CD4-positive, alpha-beta T cell treated with Interleukin-15 for 4 hours (primary cell): ENCODE results near the gene CCNK.

Source experiments
- DNase-seq: peaks from one replicate; pipeline ENCODE4 v3.0.0-alpha.2; 2020; ENCODE audit warnings: low spot score

CCNK gene

DNA sequence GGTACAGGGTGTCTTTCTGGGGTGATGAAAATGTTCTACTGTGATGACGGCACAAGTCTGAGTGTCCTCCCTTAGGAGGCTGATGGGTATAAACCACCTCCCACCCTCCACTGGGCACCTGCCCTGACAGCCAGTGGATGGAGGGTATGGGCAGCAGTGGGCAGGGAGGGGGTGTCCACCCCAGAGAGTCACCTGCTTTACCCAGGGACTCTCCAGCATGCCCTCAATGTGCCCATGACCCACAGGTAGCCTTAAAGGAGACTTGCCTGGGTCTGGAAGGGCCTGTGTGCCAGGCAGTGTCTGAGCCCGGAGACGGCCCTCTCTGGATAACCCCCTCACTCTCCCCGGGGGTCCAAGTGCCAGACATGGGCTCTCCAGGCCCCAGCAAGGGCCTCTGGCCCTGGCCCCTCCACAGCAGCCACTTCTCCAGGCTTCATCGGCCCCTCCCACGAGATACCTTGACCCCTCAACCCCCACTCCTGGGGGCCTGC is 38.8 kb downstream of the CCNK start:
- DNase-seq, result no peak

DNA sequence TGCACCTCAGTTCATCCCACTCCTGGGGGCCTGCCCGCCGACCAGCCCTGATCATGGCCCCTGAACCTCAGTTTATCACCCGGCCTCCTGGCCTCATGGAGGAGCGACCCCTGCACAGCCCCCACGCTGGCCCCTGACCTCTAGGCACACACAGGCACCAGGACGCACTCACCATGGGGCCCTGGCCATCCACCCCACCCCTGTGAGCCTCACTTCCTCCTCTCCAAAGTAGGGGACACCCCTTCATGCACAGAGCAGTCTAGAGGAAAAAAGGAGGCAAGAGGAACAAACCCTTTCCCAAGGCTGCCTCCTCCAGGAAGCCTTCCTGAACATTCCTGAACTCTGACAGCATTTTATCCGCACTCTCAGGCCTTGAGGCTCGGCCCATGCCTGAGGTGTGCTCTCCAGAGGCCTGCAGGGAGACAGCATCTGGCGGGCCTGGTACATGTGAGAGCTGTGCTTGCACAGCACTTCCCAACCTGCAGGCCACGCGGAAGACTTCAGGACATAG is 39.4 kb downstream of the CCNK start:
- no peak for DNase-seq

DNA sequence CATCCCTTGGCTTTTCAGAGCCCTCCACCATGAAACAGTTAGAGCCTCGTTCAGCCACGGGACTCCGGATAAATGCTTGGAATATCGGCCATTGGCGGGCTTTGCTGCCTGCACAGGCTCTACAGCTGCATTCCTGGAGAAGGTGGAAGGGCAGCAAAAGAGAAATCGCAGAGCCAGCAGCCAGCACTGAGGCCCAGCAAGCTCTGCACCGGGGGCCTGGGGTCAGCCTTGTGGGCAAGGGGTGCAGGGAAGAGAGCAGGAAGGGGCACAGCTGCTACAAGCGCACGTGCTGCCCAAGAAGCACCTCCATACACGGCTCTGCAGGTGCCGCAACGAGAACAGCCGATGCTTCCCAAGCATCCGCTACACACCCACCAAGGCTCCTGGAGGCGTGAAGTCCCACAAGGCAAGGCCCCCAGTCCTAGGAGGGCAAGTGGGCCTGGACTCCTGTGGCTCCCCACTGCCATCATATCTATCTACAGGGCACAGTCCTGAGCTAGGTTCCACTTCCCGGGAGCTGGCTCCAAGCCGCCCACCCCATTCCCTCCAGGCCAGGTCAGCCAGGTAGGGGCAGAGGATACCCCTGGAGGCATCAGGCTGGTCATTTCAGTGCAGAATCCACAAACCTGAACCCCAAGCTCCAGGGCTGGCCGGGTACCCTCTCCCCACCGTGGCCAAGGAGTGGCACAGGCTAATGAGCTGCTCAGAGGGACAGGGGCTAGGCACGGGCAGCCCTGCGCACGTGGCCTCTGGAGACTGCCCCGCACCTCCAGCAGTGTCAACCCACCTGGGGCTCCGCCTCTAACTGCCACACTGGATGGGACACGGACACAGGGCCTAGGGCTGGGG is 40.2 kb downstream of the CCNK start:
- no peak for DNase-seq

DNA sequence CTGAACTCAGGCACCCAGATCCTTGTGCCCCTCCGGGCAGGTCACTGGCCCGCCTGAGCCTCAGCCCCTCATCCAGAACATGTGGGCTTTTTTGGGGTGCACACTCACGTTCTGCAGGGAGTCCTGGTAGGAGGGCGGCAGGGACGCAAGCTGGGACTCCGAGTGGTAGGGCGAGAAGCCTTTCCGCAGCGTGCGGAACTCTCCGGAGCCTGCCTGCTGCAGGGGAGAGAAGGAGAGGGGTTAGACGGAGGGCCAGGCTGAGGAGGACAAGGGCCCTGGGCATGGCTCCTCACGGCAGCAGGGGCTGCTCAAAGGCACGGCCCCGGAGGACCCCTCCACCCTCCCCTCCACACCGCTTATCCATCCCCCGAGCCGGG is 40.8 kb downstream of the CCNK start:
- DNase-seq, result no peak

DNA sequence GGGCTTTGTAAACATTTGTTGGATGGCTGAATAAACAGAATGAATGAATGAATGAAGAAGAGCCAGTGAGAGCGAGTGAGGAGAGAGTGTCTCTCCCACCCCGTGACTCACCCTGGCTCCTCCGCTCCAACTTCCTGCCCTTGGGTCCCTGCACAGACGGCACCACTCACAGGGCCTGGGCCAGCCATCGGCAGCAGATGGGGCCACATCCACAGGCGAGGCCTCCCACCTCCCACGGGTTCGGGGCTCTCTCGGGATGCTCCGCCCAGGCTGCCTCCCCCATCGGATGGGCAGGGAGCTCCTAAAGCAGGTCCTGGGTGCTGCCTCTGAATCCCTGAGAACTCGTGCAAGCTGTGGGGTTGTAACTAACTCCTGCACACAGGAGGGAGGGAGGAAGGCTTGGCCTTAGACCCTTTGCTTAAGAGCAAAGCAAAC is 41.3 kb downstream of the CCNK start:
- DNase-seq, result no peak

DNA sequence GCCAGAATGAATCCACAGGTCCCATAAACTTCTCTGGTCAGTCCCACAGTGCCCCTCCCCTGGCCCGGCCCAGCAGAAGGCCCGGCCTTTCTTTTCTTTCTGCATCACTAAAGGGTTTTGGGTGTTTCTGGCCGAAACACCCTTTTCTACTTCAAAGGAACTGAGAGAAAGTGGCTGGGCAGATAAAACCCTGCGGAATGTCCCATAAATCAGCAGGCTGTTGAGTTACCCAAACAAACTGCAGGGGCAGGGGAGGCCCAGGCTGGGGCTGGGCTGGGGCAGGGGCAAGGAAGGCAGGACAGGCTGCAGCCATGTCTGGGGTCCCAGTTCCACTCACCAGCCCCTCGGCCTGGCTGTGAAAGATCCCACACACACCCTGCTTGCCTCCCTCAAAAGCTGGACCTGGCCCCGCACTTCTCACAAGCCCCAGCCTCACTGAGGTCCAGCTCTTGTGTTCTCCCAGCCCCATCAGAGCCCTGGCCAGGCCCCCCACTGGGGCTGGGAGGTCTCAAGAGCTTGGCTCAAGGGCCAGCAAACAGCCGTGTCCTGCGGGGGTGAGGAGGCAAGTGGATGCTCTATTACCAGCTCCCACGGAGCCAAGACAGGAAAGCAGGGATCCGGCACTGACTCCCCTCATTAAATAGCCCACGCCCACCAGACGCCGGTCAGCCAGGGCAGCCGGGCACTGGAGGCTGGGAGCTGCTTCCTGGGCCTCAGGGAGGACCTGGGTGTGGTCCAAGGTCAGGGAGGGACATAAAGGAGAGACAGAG is 41.9 kb downstream of the CCNK start:
- no peak for DNase-seq

DNA sequence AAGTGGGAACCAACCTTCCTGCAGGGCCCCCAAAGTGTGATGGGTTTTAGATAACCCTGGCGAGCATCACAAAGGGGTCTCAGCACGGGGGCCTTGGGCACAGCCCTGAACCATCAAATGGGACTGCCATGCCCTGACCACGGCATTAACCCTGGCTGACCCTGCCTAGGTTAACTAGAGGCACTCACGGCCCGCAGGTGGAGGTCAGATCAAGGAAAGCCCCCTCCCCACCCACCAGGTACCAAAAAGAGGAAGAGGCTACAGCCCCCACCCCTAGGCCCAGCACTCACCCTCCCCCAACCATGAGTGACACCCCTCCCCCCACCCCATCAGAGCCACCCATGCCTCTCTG is 42.5 kb downstream of the CCNK start:
- DNase-seq, result no peak

DNA sequence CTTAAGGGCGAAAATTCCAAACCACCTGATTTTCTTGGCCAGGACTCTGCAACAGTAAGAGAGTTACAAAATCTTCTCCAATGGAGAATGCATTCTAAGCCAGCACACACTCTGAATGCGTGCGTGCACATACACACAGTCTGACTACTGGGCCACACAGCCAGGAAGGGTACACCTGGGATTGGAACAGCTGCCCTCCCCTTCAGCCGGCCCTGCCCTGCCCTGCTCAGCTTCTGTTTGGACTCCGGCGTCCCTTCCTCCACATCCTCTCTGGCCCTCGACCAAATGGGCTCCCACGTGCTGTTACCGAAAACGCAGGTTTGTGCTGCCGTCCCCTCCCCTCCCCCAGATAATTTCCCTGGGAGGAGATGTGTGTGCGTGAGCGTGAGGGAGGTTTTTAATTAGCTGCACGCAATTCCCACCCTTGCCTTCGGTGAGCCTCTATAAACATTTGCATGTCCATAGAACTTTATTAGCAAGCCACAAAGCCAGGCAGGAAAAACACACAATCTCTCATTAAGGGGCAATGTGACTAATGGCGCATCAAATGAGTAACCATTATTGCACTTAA is 43.0 kb downstream of the CCNK start:
- DNase-seq, result no peak

DNA sequence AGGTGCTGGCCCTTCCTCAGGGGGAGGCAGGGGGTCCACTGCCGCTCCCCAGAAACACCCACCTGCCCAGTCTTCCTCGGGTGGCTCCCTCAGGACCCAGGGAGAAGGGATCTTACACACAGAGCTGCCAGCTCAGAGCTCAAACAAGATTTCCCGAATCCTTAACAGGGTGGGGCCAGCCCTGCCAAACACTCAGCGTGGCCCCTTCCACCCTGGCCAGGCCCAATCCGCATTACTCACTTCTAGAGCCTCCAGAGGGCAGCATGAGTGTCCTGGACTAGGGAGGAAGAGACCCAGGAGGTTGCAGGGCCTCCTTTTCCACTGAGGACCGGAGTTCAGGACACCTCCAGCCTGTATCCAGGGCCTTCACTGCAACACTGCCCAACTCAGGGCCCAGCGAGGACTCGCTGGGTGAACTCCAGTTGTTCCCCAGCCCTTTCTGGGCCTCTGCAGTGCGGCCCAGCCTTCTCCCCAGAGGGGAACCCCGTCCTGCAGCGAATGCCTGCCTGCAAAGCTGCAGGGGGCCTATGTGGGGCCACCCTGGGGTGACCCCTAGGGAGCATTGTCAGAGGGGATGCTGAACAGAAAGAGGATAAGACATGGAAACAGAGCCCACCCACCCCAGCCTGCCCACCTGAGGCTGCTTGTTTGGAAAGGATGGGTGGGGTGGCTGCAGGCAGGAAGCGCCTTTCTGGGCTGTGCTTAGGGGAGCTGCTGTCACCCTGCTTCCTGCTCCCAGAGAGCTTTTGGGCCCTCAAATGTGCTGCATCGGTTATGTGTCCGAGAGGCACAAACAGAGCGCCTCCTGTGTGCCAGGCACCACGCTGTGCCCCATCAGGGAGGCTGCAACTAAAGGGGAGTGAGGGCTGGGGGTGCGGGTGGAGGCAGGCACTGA is 43.8 kb downstream of the CCNK start:
- peak; percentile 2 for DNase-seq

DNA sequence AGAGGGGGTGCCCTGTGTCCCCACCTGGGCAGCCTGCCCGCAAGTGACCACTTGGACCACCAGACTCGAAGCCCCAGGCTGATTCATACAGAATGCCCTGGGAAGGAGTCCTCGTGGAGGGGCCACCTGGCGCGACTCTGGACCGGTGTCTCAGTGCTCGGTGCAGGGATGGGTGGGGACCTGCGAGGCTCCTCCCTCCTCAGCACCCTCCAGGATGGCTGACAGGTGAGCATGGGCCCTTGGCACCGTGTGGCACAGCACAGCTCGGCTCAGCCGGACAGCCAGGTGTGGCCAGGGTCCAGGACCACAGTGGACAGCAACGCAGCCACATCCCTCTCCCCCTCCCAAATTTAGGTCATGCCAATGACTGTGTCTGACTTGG is 44.5 kb downstream of the CCNK start:
- no peak for DNase-seq

DNA sequence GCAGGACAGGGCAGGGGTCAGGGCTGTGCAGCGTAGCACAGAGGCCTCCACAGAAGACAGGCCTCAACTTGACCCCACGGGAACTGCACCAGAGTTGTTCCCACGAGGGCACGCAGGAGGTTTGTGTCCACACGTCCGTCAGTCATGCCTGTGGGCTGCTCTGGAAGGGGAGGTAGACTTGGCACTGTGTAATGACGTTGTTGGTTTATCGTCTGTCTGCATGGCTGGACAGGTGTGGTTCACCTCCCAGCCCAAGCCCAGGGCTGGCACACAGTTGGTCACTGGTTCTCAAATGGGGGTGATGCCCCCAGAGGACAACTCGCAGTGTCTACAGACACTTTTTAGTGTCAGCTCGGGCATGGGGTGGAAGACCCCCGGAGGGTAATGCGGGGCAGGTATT is 45.8 kb downstream of the CCNK start:
- DNase-seq, result no peak

DNA sequence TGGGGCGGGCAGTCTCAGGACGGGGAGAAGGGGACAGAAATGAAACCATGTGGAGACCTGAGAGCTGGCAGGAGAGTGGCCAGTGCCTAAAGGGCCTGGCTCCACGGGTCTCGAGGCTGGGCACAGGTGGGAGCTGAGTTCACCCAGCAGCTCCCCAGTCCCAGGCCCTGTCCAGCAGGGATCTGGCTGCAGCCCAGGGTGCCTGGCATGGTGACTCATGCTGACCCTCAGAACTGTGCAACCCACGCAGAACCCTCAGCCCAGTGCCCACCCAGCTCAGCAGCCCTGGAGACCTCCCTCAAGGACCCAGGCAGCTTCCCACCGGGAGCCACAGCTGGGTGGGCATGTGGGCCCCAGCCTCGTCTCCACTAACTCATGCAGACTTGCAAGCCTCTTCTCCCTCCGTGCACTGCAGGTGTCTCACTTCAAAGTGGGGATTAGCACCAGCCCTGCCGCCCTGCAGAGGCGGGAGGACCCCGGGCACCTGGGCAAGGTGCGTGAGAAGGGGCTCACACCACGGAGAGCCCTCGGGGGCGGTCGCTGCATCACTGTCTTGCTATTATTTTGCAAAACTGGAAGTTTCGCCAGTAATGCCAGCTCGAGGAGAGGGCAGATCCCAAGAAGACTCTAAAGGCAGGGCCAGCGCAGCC is 46.3 kb downstream of the CCNK start:
- no peak for DNase-seq

DNA sequence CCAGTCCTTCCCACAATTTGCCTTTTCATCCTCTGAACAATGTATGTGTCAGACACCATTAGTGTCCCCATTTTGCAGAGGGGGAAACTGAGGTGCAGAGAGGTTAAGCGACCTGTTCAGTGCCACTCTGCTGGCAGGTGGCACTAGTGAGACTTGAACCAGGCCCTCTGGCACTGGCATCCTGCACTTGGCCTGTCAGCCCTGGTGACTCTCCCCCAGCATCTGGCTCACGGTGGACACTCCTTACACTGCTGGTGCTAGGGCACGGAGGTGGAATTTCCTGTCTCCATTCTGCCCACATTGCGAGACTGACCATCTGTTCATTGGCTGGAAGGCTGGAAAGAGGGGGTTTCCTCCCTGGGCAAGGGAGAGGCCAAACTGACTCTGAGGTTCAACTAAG is 48.7 kb downstream of the CCNK start:
- DNase-seq, result no peak

DNA sequence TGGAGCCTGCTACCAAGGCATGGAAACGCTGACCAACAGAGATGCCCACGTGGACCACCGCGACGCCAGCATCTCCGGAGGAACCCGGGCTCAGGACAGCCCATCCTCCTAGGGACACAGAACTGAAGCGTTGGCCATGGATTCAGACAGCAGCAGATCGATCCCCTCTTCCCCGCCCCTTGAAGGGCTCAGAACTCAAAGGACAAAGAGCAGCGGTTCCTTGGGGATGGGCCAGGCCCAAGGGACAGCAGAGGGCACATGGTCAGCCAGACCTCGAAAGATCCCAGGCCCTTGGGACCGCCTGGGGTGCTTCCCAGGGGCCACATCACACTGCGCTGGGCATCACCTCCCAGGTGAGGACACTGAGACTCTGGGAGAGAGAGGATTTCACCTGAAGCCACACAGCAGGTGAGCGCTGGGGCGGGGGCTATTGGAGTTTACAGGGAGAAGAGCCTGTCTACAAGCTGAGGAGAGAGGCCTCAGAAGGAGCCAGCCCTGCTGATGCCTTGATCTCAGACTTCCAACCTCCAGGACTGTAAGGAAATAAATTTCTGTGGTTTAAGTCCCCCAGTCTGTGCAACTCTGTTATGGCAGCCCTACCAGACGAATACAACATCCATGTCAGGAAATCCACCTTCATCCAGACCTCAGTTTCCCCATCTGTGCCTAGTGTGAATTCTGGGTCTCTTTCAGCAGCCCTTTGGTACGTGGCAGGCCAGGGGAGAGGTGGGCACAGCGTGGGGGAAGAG is 49.4 kb downstream of the CCNK start:
- no peak for DNase-seq

DNA sequence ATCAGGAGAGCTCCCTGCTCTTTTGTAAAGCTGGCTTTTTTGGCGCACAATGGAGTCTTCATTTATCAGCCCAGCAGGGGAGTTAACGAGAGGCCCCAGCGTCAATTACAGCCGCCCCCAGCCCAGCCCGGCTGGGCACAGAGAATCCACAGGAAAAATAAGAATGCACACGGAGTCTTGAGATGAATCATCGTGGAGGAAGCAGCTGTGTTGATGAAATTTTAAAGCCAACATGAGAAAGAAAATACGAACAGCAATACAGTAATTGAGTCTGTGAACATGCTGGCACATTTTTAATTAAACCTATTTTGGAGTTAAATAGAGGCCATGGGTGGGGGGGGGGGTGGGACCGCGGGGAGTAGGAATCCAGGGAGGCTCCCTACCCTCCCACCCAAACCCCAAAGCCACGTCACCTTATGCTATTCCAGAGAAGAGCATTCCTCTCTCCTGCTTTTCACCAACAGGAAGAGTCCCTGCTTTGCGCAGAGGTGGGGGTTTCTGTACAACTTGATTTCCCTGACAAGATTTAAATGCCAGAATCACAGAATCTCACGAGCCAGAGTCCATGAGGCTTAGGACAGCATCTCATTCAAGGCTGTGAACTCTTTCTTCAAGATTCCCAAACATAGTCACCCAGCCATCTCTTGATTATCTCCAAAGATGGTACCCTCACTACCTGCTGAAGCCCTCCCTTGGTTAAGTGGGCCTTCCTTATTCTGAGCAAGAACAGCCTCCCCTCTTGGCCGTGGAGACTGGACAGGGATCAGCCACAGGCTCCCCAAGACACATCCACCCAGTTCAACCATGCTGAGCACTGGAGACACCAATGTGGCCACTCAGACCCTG is 50.3 kb downstream of the CCNK start:
- DNase-seq, result no peak

DNA sequence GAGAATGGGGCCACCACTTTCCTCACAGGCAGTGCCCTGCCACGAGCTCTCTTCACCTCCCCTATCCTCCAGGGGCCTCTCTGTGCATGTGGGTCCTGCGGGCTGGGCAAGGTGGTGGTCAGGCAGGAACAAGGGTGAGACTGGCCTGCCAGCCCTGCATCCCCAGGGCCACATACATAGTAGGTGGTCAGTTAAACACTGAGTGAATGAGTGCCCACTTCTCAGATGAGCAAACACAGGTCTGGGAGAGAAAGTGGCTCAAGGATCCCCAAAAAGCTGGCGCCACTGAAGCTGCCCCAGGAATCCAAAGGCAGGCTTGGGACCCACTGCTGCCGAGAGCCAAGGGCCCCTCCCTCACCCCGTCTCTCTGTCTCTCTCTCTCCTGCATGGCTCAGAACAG is 51.1 kb downstream of the CCNK start:
- DNase-seq, result no peak

DNA sequence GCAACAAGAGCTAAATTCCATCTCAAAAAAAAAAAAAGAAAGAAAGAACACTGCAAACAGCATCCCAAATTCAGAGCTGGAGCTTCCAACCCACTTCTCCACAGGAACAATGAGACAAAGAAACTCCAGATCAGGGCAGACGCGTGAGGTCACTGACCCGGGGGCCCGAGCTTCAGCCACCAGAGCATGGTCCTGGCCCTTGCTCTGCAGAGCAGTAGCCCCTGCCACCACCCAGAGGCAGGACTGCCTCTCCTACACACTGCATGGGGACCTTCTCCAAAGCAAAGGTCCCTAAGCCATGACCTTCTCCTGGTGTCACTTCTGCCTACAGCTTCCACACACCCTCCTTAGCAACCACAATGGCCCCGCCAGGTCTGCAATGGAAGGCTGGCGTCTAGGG is 53.1 kb downstream of the CCNK start:
- no peak for DNase-seq

DNA sequence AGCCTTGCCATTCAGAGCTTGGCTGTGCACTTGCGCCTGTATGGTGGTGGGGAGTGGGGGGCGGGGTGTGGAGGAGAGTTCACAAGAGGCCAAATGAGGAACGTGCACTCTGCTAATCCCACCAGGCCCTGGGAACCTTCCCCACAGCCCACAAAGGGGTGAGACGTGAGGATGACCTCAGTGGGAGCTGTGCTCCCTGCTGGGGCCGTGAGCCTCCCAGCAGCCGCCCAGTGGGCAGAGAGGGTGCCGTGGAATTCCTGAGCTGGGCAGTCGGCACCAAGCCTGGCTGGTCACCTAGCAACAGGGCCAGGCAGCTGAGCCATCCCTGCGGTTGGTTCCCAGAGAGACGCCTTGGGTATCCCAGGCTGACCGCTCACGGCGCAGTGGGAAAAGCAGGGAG is 53.7 kb downstream of the CCNK start:
- DNase-seq, result no peak

DNA sequence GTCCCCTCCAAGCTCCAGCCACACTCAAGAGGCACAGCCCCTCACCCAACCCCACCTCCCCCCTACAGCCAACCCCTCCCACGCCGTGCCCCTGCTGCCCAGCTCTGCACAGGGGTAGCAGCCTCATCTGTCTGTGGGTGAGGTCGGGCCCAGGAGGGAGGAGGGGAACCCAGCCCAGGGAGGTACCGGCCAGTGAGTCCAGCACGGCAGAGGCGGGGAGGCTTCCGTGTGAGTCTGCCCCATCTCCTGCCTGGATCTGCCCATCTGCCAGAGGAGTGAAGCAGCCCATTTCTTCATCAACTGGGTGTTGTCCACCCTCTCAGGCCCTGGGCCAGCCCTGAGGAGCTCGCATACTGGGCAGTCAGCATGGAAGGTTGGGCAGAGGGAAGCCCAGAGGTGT is 54.2 kb downstream of the CCNK start:
- no peak for DNase-seq
